Ascending aorta (tissue), 2 donors: Measurements from ENCODE around the gene UCMA. TPM values are rescaled to one million over a fixed set of nuclear protein-coding genes. Genes with fewer than 3 reads are reported as not detected.

Experiments used
- DNase-seq, 2 donors: peaks; one replicate each; pipeline ENCODE4 v3.0.0-alpha.2; 2019; ENCODE audit warnings: low spot score in 2 of 2
- H3K27ac ChIP-seq, 2 donors: fragments of 200-600 bp; sonication (generic); one replicate each; pipeline ENCODE4 v1.5.1; 2016 to 2017; ENCODE audit warnings: mild to moderate bottlenecking in 1 of 2
- H3K27me3 ChIP-seq: fragments of 200-600 bp; sonication (generic); one replicate; pipeline ENCODE4 v1.5.1; 2017
- H3K36me3 ChIP-seq, 2 donors: fragments of 200-600 bp; sonication (generic); one replicate each; pipeline ENCODE4 v1.5.1; 2016
- H3K4me1 ChIP-seq, 2 donors: fragments of 200-600 bp; sonication (generic); one replicate each; pipeline ENCODE4 v1.5.1; 2016 to 2017; ENCODE audit warnings: mild to moderate bottlenecking in 1 of 2
- H3K4me3 ChIP-seq, 2 donors: fragments of 200-600 bp; sonication (generic); one replicate each; pipeline ENCODE4 v1.5.1; 2016 to 2017; ENCODE audit warnings: mild to moderate bottlenecking in 1 of 2
- H3K9me3 ChIP-seq, 2 donors: fragments of 200-600 bp; sonication (generic); one replicate each; pipeline ENCODE4 v1.5.1; 2016
- CTCF ChIP-seq, 3 experiments: fragments of 200-600 bp in 2 of 3; fragments of 450-650 bp in 1 of 3; sonication (generic) in 2 of 3; IDR thresholded peaks; one replicate each; pipeline ENCODE4 v1.5.1; 2016 to 2019; ENCODE audit warnings: antibody characterized with exemption in 3 of 3, mild to moderate bottlenecking in 1 of 3, moderate library complexity in 1 of 3
- intact Hi-C: fragments of 100-400 bp; cut with DNase I; formaldehyde crosslinking; loops from one replicate; pipeline ENCODE4 v1.15.1; 2023
- total RNA-seq: library from RNA; depleted of rRNA; stranded (reverse); fragments of >200 nt; gene quantifications from one replicate; pipeline ENCODE4 v1.1.0, GENCODE V29; 2016

The UCMA gene
- total RNA-seq, 1 donor from 2014 or later: not detected

GRCh38 chr10:13270877-13271551 is 36.8 kb upstream of the UCMA start:
- H3K27me3 ChIP-seq: no peaks in the 10 kb centered on the region
- intact Hi-C loops: loop anchor here (2.0 kb wide), 1 partner anchor 28 kb away; no protein-coding TSS in a partner anchor
- H3K9me3 ChIP-seq: no peaks in the 10 kb centered on the region
- H3K36me3 ChIP-seq: no peaks in the 10 kb centered on the region
- peak overlapping the region in 1 of 2 donors; percentile 15 for H3K27ac ChIP-seq
- no peak overlapping the region for H3K4me3 ChIP-seq
- H3K4me1 ChIP-seq: peaks cover 0 to 8% of the 10 kb centered on the region in 2 donors
- DNase-seq: no peak
- TF ChIP-seq CTCF (IDR thresholded peaks at IDR 0.05): no peak

GRCh38 chr10:13268841-13269240 is 34.7 kb upstream of the UCMA start:
- Histone ChIP-seq H3K27me3 (no peaks in the 10 kb centered on the region), H3K9me3 (no peaks in the 10 kb centered on the region), H3K36me3 (no peaks in the 10 kb centered on the region), H3K27ac (no peak overlapping the region), H3K4me3 (no peak overlapping the region), H3K4me1 (peaks cover 0 to 8% of the 10 kb centered on the region in 2 donors)
- DNase-seq: no peak
- intact Hi-C loops: no loop called here
- TF ChIP-seq CTCF (IDR thresholded peaks at IDR 0.05): no peak

- TF ChIP-seq CTCF (IDR thresholded peaks at IDR 0.05): no peak
- H3K27ac ChIP-seq: no peak overlapping the region
These were observed 34.1 kb upstream of the UCMA start for GRCh38 chr10:13268310-13268709.

GRCh38 chr10:13263591-13263990 is 29.4 kb upstream of the UCMA start:
- TF ChIP-seq CTCF (IDR thresholded peaks at IDR 0.05): no peak
- Histone ChIP-seq H3K27me3 (no peaks in the 10 kb centered on the region), H3K27ac (no peak overlapping the region), H3K4me3 (no peak overlapping the region), H3K4me1 (no peaks in the 10 kb centered on the region), H3K36me3 (no peaks in the 10 kb centered on the region), H3K9me3 (no peaks in the 10 kb centered on the region)
- no peak for DNase-seq
- intact Hi-C loops: no loop called here

More at GRCh38 chr10:13268310-13268709, 34.1 kb upstream of the UCMA start:
- no peaks in the 10 kb centered on the region for H3K9me3 ChIP-seq
- DNase-seq: no peak
- H3K4me3 ChIP-seq: no peak overlapping the region
- H3K4me1 ChIP-seq: peaks cover 0 to 8% of the 10 kb centered on the region in 2 donors
- no peaks in the 10 kb centered on the region for H3K27me3 ChIP-seq
- no peaks in the 10 kb centered on the region for H3K36me3 ChIP-seq
- intact Hi-C loops: no loop called here

GRCh38 chr10:13262433-13262832 is 28.3 kb upstream of the UCMA start:
- Histone ChIP-seq H3K27me3 (no peaks in the 10 kb centered on the region), H3K27ac (no peak overlapping the region), H3K9me3 (no peaks in the 10 kb centered on the region), H3K4me1 (no peaks in the 10 kb centered on the region), H3K4me3 (no peak overlapping the region), H3K36me3 (no peaks in the 10 kb centered on the region)
- intact Hi-C loops: no loop called here
- TF ChIP-seq CTCF (IDR thresholded peaks at IDR 0.05): no peak
- DNase-seq: no peak
